OCI-LY7 (cell line): Measurements from ENCODE around the gene C19orf25. TPM values are rescaled to one million over a fixed set of nuclear protein-coding genes. Genes with fewer than 3 reads are reported as not detected.
A peak's percentile ranks its signal among the peaks of the same experiment; 100 is the strongest.
"Not testable (repeated sequence)": the region's sequence is repeated elsewhere in the genome, so short reads cannot be mapped to it uniquely, and the experiment has no call there.

ENCODE experiments used
- BruUV-seq: library from RNA; stranded (reverse); fragments of 400-500 nt; replicated peaks from 2 replicates; lab custom pipeline; 2021; lab: Mats Ljungman, UMichigan
- CTCF ChIA-PET: fragments of 300-600 bp; sonication (Branson Sonifier 250); formaldehyde crosslinking; loops from one replicate; lab custom pipeline; 2022; ENCODE audit warnings: antibody characterized with exemption; ENCODE audit not compliant: unreplicated experiment; lab: Charles Lee
- POLR2A ChIA-PET: fragments of 300-600 bp; sonication (Branson Sonifier 250); formaldehyde crosslinking; loops from one replicate; lab custom pipeline; 2022; ENCODE audit warnings: antibody characterized with exemption; lab: Charles Lee
- DNase-seq: peaks from one replicate; pipeline ENCODE4 v3.0.0-alpha.2; 2015; ENCODE audit warnings: low spot score
- H2AFZ ChIP-seq: fragments of 200-600 bp; sonication (generic), shearing (Covaris generic); 2 replicates; pipeline ENCODE4 v1.6.1; 2014; ENCODE audit warnings: mild to moderate bottlenecking, antibody characterized with exemption, low read length, moderate library complexity
- H3K27ac ChIP-seq: fragments of 200-600 bp; sonication (generic); 2 replicates; pipeline ENCODE4 v1.5.1; 2014; ENCODE audit warnings: mixed run types, low read depth, mild to moderate bottlenecking, moderate library complexity, low read length, inconsistent platforms; ENCODE audit not compliant: poor library complexity, severe bottlenecking
- H3K36me3 ChIP-seq: fragments of 200-600 bp; sonication (generic); 2 replicates; pipeline ENCODE4 v1.6.1; 2014; ENCODE audit warnings: mild to moderate bottlenecking, antibody characterized with exemption, low read length, moderate library complexity, mixed read lengths; ENCODE audit not compliant: insufficient read depth
- H3K4me1 ChIP-seq: fragments of 200-600 bp; sonication (generic); 2 replicates; pipeline ENCODE4 v1.5.1; 2014; ENCODE audit warnings: mild to moderate bottlenecking, low read length; ENCODE audit not compliant: insufficient read depth, poor library complexity, severe bottlenecking
- H3K4me2 ChIP-seq: fragments of 200-600 bp; sonication (generic); 2 replicates; pipeline ENCODE4 v1.6.1; 2014; ENCODE audit warnings: mild to moderate bottlenecking, low read length
- H3K4me3 ChIP-seq: fragments of 200-600 bp; sonication (generic); 2 replicates; pipeline ENCODE4 v1.5.1; 2014; ENCODE audit warnings: mild to moderate bottlenecking, low read depth, low read length; ENCODE audit not compliant: poor library complexity, severe bottlenecking
- H3K79me2 ChIP-seq: fragments of 200-600 bp; sonication (generic); 2 replicates; pipeline ENCODE4 v1.6.1; 2016; ENCODE audit warnings: low read depth, mild to moderate bottlenecking, low read length, moderate library complexity, mixed read lengths; ENCODE audit not compliant: insufficient read depth
- H3K9me2 ChIP-seq: fragments of 200-600 bp; sonication (generic); 2 replicates; pipeline ENCODE4 v1.6.1; 2016; ENCODE audit warnings: mild to moderate bottlenecking, low read length, mixed read lengths; ENCODE audit not compliant: insufficient read depth
- H3K9me3 ChIP-seq: fragments of 200-600 bp; sonication (generic); 2 replicates; pipeline ENCODE4 v1.6.1; 2014; ENCODE audit warnings: mild to moderate bottlenecking, mixed run types, low read length, mixed read lengths
- H4K20me1 ChIP-seq: fragments of 200-600 bp; sonication (generic); 2 replicates; pipeline ENCODE4 v1.6.1; 2014; ENCODE audit warnings: mild to moderate bottlenecking, antibody characterized with exemption, low read length, moderate library complexity, mixed read lengths; ENCODE audit not compliant: insufficient read depth
- CTCF ChIP-seq: fragments of 200-600 bp; sonication (generic); conservative IDR thresholded peaks from 2 replicates; pipeline ENCODE4 v1.5.1; 2014; ENCODE audit warnings: mild to moderate bottlenecking, antibody characterized with exemption, low read length, moderate library complexity, mixed read lengths
- EZH2phosphoT487 ChIP-seq: fragments of 200-600 bp; sonication (generic); IDR thresholded peaks from 2 replicates; pipeline ENCODE4 v1.6.1; 2018; ENCODE audit warnings: low read depth, borderline replicate concordance, mild to moderate bottlenecking, mixed run types, antibody characterized with exemption, low read length, moderate library complexity, mixed read lengths
- intact Hi-C: fragments of 100-400 bp; cut with micrococcal nuclease; formaldehyde crosslinking; loops from one replicate; pipeline ENCODE4 v1.10.0; 2022; ENCODE audit not compliant: unreplicated experiment
- total RNA-seq, 2 experiments: library from RNA; depleted of rRNA in 1 of 2; stranded (reverse); fragments of >200 nt in 1 of 2; shearing (Covaris generic) in 1 of 2; gene quantifications; 2 replicates each; pipeline ENCODE4 v1.2.3, GENCODE V29; 2014 to 2022

The C19orf25 gene
- total RNA-seq, 2 experiments from 2014 or later: 45.6 to 58.6 TPM

GRCh38 chr19:1502433-1503088 lies 23.5 kb upstream of the C19orf25 start:
- ChIA-PET CTCF (no interaction called here), POLR2A (no interaction called here)
- DNase-seq: no peak
- intact Hi-C loops: no loop called here
- Histone ChIP-seq H3K27ac (no peak overlapping the region), H4K20me1 (no peaks in the 10 kb centered on the region), H3K9me3 (no peaks in the 10 kb centered on the region), H2AFZ (peak overlapping the region; percentile 60; the same call in 1 of the 2 replicates), H3K9me2 (no peaks in the 10 kb centered on the region), H3K4me3 (no peak overlapping the region), H3K4me2 (no peak overlapping the region), H3K36me3 (no peaks in the 10 kb centered on the region), H3K79me2 (no peaks in the 10 kb centered on the region), H3K4me1 (no peaks in the 10 kb centered on the region)
- TF ChIP-seq CTCF (no peak), EZH2phosphoT487 (no peak)
- no TSS peak for BruUV-seq

GRCh38 chr19:1501200-1501595 lies 22.2 kb upstream of the C19orf25 start:
- no peak for DNase-seq
- CTCF ChIA-PET: no interaction called here

GRCh38 chr19:1499231-1499630 lies 20.2 kb upstream of the C19orf25 start:
- H3K4me3 ChIP-seq, intact Hi-C loops, H2AFZ ChIP-seq, H3K4me1 ChIP-seq, H3K27ac ChIP-seq, POLR2A ChIA-PET, DNase-seq, H4K20me1 ChIP-seq, H3K79me2 ChIP-seq, H3K4me2 ChIP-seq, BruUV-seq, H3K36me3 ChIP-seq, H3K9me3 ChIP-seq, H3K9me2 ChIP-seq, CTCF ChIA-PET: not testable (repeated sequence)

More at GRCh38 chr19:1501200-1501595, 22.2 kb upstream of the C19orf25 start:
- intact Hi-C loops: no loop called here
- H3K27ac ChIP-seq: no peak overlapping the region
- H2AFZ ChIP-seq: no peak overlapping the region
- TF ChIP-seq EZH2phosphoT487: no peak
- TF ChIP-seq CTCF: no peak
- no peaks in the 10 kb centered on the region for H3K79me2 ChIP-seq
- H3K4me1 ChIP-seq: no peaks in the 10 kb centered on the region
- no peak overlapping the region for H3K4me3 ChIP-seq
- H3K9me3 ChIP-seq: no peaks in the 10 kb centered on the region
- no TSS peak for BruUV-seq
- H3K36me3 ChIP-seq: no peaks in the 10 kb centered on the region
- POLR2A ChIA-PET: no interaction called here
- H3K9me2 ChIP-seq: no peaks in the 10 kb centered on the region
- no peak overlapping the region for H3K4me2 ChIP-seq
- no peaks in the 10 kb centered on the region for H4K20me1 ChIP-seq
